Stimulated activated CD4-positive, alpha-beta T cell treated with anti-CD3 and anti-CD28 coated beads, TNF-alpha, amount 100 ng/mL, for 1 hour (primary cell): ENCODE data around the gene EPHB1.

ENCODE experiments used
- DNase-seq, 3 donors: peaks; one replicate each; pipeline ENCODE4 v3.0.0-alpha.2; 2020; ENCODE audit warnings: low read depth in 3 of 3, low spot score in 1 of 3

EPHB1 gene

DNA sequence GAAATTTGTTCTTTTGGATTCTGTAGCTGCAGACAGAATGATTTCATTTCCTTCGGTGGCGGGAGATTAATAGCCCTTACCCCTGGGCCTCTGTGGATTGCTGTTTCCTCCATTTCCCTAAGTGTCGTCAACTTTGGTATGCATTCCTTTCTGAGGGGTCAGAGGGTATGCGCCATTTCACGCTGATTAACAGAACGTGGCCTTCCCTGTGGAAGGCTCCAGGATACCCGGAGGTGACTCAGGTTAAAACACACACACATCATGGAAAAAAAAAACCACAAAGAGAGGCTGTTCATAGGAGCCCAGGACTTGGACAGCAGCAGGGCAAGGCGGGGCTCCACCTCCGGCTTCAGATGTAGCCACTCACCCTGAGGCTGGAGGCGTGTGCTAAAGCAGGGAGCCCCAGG, 51.9 kb downstream of the EPHB1 start:
- DNase-seq: no peak

DNA sequence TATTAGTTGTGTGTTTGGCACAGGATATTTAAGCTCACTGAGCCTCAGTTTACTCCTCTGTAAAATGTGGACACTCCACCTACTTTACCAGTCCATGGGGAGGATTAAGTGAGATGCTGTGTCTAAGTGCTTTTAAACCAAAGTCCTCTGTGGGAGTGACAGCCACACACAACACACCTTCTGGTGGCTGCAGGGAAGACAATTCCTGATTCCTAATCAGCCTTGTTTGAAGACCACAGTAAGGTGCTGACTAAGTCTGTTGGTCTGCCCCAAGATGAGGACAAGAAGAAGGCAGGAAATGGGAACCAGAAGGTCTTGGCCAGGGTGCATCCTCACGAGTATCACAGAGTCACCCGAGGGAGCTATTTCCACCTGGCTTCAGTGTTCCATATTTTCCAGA, 52.3 kb downstream of the EPHB1 start:
- no peak for DNase-seq

DNA sequence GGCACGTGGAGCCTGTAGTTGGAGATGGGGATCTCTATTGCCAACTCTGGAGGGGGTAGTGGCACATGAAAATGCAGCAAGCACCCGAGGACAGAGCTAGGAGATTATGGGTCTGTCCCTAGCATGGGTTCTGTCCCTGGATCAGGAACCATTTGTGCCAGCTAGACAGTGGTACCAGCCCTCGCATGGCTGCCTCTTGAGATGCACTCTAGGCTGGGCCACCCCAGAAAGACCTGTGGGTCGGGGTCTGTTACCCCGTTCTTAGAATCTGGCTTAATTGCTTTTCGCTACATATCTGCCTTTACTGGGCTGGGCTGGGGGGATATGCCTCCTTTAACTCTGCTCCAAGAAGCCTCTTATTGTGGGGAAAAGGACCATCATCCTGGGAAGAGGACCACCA, 54.5 kb downstream of the EPHB1 start:
- DNase-seq: no peak

DNA sequence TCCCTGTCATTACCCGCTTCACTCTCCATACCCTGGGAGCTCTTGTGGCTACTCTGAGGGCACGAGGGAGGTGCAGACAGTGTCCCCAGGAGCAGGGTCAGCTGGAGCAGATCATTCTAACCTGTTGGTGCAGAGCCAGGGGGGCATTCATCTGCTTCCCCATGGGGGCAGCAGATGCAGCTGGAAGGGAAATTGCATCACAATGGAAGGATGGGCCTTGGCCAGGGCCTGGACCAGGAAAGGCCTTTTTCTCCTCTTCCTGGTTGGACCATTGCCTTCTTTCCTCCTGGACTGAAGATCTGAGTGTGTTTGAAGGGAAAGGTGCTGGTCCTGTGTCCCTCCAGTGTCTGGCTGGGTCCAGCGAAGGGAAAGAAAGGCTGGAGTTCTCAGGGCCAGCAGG, 55.7 kb downstream of the EPHB1 start:
- no peak for DNase-seq

DNA sequence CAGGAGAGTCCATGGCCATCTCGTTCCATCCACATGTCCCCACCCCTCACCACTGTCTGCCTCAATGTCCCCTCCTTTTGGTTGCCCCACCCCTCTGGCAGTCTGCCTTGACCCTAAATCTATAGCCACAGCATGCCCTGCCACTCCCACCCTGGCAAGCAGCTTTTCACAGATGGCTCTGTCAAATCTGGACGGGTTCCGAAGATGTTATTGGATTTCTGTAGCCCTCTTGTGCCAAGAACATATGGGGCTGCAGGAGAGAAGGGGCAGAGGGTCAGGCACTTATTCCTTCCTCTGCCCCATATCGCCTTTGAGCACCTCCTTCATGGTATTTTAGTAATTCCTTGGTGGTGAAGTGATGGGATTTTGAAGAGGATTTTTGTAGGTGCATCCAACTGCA, 57.1 kb downstream of the EPHB1 start:
- DNase-seq: no peak

DNA sequence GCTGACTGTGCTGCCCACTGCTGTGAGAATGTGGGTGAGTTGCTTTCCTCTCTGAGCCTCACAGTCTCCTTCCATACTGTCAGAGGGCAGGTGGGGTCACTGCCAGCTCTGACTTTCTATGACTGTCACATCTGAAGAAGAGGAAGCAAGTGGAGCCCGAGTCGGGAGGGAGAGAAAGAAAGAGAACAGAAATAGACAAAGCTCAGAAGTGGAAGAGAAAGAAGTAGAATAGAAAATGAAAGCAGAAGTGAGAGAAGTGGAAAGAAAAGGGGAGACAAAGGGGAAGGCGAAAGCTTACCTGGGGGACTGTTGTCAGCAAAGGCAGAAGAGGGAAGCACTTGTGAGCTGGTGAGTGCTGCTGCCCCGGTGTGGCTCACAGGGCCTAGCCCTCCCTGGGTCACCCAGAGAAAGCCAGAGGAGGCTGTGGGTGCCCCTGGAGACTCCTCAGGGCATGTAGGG, 57.9 kb downstream of the EPHB1 start:
- DNase-seq: no peak

DNA sequence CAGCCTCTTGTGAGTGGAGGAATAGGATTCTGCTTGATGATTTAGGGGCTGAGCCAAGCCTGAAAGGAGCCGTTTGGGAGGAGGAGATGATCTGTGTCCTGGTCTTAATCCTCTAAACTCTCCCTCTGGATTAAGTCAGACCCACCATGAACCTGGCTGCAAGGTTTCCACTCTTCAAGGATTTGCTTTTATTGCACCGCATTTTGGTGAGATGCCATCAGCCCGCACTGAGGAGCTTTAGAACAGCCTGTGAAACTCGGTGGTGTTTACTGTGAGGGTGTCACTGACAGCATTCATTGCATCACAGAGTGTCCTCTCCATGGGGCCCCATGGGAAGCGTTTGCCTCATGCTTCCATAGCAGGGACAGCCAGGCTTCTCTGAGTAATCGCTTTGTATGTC, 59.2 kb downstream of the EPHB1 start:
- DNase-seq: no peak

DNA sequence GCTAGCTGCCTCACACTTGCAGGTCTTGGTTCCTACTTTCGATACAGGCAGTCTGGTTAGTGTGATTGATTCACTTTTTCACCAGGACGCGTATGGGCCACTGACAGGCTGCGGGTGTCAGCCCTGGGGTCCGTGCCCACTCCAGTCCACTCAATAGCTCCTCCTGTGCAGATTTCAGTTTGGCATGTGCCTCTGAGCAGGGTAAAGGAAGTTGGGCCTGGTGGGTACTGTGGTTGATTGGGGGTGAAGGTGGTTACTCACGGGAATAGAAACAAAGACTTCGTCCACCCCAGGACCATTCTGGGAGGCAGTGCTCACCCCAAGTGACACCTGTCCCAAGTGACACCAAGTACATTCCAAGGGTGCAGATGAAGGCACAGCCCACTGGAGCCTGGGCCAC, 62.3 kb downstream of the EPHB1 start:
- DNase-seq: no peak

DNA sequence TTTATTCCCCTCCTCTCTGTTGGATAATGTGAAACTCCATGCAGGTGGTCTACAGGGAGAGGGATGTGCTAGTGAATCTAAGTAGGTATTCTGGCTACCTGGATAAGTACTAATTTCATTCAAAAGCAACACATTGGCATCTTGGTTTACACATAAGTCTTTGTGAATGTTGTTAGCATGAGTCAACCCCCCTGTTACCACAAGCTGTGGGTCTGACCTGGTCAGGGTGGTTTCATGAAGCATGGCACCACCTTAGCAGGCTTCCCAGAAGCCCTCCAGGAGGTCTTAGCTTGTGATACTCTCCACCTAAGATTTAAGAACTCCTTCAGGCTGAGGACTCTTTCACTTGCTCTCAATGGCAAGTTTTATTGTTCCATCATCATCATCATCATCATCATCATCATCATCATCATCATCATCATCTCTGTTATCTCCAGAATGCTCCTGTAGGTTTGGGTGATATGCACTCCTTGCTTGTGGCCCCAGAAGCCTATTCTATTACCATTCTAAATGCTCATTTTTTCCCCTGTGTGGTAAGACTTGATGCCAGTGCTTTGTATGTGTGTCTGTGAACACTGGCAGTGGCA, 62.8 kb downstream of the EPHB1 start:
- no peak for DNase-seq

DNA sequence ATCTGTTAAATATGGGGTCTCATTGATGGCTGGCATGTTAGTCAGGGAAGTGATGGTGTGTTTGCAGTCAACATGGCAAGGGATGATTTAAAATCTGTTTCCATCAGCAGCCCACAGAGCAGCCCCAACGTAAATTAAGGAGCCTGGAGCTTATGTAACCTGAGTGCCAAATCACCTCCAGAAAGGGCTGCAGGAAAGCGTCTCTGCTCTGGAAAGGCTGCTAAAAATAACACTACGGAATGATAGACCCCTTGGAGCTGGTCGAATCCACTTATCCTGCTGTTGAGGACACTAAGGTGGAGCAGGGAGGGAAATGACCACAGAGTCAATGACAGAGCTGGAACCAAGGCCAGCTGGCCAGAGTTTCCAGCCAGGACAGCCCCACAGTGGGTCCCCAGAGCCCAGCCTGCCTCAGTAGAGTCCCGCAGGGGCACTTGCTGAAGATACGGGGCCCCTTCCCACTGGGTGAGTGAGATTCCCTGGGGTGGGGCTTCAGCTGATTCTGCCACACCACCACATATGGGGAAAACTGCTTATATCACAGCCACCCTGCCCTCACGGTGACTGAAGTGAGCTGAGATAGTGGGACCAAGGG, 63.5 kb downstream of the EPHB1 start:
- no peak for DNase-seq

DNA sequence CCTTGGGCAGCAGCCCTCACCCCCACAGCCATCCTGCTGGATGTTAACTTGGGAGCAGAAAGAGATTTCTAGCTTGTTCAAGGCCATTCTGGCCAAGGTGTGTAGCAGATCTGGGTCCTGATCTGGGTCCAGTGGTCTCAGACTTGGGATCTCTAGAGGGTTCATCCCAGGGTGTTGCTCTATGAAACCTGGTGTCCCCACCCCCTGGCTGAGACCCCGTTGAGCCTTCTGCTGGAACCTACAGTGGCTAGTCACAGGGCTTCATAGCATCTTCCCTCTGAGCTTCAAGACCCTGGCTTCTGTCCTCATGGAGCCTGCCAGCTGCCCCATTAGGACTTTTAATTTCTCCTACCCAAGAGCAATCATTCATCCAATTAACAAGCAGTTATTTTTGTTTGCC, 64.3 kb downstream of the EPHB1 start:
- DNase-seq: no peak

DNA sequence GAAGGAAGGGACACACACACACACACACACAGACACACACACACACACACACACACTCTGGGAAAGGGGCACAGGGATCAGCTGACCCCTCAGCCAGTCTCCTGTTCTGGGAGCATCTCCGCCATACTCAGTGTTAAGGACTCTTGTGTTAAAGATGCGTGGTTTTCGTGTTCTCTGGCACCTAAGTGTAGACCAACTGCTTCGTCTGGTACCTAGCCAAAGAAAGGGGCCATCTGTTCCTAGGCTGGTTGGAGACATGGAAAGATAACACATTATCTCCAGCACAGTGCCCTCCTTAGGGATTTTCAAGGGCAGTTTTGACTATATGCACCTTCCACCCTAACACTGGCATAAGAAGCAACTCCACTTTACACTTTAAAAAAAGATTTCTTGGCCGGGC, 65.1 kb downstream of the EPHB1 start:
- no peak for DNase-seq

DNA sequence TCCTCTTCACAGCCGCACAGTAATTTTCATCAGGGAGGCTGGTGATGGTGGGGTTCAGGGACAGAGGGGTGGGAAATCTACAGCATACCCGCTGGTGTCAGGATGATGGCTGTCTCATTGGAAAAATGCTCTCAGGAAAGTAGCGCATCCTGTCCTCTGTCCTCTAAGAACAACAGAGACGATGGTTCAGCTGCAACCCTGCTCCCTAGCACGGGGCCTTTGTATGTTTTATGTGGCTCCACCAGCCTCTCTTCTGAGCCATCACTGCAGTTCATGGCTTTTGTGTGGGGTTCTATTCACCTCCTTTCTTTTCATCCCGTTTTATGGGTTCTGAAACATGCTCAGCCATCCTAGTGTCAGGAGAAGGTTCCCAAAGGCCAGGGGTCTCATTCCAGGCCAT, 68.9 kb downstream of the EPHB1 start:
- no peak for DNase-seq

DNA sequence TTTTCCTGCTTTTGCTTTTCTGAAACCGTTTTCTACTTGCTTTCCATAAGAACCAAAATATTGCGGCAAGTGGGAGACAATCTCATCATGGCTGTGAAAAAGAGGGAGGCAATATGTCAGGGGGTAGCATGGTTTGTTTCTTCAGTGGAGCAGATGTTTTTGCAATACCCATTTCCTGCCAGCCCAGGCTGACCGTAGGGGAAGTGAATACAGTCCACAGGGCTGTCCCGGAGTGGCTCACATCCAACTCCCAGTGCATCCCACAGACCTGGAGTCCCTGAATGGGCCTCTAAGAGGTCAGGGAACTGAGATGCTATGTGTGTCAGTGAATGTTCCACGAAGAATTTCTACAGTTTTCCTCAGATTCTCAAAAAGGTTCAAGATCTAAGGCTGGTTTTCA, 69.6 kb downstream of the EPHB1 start:
- no peak for DNase-seq

DNA sequence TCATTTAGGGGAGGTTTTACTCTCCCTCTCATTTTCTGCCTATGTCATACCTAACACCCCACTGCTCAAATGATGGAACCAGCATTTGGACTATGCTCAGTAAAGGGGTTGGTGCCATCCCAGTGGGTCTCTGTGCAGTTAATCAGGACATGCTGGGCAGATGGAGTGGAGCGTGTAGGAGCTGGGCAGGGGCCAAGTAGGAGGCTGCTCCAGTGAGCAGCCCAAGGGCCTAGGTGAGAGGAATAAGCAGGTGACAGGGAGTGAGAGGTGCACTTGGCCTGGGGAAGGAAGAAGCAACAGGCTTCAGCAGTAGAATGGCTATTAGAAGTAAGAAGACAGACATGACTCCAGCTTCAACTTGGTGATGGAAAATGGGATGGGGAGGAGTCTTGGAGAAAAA, 72.2 kb downstream of the EPHB1 start:
- DNase-seq: no peak

DNA sequence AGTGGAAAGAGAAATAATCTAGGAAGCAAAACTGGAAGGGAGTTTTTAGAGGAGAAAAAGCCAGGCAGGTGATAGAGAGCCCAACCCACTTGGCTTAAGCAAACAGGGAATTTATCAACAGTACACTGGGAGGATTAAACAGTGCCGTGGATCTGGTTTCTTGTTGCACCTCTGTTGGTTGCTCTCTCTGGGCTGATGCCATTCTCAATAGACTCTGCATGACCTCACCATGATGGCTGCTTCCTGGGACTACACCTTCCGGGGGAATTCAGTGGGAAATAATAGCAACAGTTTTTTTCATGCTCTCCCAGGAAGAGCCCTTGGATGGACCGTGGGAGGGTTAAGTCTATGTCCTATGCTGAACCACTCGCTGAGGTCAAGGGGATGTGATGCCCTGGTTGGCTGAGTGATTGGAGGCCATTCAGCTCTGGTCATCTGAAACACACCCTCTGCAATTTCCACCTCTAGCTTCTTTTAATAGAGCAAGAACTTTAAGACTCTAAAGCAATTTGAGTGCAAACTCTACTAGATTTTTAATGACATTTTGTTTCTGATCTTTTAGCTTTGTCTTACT, 74.2 kb downstream of the EPHB1 start:
- DNase-seq: no peak

DNA sequence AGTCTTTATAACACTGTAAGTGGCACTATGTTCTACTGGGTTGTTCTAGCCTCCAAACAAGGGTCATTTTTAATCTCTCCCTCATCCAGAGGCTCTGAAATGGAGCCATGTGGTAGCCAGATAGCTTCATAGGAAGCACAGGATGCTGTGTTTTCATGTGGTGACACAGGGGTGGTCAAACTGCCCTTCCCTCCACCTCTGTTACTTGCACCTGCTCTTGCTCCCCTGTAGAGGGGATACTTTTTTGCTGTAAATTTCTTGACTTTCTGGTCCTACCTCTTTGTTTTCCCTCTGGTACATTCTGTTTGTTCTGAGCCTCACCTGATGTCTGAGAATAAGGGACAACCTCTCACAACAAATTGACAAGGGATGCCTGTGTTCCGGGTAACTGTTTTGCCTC, 76.8 kb downstream of the EPHB1 start:
- DNase-seq: no peak

DNA sequence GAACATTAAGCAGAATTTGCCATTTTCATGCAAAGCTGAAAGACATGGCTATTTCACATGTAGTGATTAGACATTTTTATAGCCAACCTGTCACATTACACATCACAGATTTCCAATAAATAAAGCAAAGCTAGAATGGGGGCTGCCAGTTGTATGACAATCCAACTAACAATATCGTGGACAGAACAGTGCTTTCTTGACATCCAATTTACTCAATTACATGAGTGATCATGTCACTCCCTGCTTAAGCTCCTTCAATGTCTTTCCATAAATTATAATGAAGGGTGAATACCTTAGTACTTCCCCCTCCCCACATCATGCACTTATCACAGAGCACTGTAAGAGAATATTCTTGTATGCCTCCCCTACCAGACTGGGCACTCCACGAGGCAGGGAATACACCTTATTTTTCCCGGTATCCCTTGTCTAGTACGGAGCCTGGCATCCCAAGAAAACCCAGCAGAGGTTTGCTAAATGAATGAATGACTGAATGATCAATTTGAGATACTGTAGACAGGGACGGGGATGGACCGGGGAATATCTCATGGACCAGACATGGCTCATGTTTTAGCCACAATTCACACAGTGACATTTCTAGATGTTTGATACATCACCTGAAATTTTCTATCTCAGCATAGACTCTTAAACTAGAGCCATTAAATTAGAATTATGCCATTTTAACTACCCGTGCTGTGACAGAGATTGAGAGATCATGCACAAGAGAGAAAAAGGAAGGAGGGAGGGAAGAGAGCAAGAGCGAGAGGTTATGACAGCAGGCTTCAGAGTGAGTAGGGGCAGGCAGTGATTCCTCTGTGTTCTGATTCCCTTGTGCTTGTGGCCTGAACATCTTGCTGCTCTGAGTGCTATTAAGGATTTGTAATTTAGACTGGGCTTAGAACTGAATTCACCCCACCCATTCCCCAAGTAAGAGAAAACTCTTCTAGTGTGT, 77.7 kb downstream of the EPHB1 start:
- no peak for DNase-seq

DNA sequence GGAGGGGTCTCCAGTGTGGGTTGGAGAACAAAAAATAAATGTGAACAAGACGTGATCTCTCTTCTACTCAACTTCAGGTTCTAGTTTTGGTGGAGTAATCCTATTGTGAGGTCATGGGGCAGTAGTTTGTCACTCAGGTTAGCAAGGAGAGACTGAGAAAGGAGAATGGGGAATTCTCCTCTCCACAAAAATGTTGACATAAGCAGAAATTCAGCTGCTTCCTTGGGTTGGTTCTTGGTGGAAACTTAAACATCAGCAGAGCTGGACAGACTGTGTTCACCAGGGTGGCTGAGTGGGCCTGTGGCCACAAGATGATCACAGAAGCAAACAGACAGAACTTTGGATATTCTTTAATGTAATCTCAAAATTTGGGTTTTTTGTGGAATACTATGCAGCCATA, 78.7 kb downstream of the EPHB1 start:
- DNase-seq: no peak

DNA sequence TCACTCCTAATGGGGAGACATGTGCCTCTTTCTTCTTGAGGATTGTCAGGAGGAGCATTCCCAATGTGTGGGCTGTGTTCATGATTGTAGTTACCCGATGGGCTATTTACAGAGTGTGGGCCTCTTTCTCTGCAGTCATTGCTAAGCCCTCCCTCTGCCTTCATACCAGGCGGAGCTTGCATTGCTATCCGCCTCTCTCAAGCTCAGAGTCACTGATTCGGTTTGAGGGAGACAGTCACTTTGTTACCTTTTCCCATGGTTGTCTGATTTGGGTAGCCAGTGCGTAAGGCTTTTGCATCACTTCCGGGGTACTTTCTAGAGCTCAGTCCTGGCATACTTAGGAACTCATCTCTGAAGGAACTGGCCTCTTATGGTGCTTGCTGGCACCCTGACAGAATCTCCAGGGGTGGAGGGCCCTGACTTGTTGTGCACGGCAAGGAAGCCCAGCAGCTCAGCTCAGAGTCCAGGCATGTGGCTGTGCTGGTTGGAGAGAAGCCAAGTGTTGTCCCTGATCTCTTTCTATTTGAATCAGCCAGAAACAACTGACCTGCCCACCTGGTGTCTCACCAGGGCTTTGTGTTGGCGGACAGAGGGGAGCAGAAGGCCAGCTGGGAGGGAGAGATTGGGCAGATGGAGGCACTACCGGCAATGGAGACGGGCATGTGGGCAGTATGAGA, 79.8 kb downstream of the EPHB1 start:
- no peak for DNase-seq

DNA sequence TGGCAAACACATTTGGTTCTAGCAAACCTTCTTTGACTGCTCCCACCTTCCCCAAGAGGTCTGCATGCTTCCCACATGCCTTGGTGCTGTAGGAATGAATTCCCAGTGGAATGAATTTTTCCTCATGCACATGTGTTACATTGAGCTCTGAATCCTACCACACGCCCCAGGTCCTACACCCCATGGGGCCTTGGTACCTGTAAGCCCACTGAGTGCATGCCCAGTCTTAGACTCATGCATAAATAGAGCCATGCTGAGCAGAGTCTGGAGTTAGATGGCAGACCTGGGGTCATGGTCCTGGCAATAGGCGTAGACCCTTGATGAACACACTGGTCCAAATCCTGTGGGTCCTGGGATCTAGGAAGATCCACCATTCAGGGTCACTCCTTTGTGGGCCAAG, 81.8 kb downstream of the EPHB1 start:
- no peak for DNase-seq
